ENCODE measurements around the gene EIF4E3. TPM values are rescaled to one million over a fixed set of nuclear protein-coding genes. Genes with fewer than 3 reads are reported as not detected.

The EIF4E3 gene
- polyA plus RNA-seq, 6 donors from 2014 or later: 2.1 to 5.1 (median 3.1) TPM

DNA sequence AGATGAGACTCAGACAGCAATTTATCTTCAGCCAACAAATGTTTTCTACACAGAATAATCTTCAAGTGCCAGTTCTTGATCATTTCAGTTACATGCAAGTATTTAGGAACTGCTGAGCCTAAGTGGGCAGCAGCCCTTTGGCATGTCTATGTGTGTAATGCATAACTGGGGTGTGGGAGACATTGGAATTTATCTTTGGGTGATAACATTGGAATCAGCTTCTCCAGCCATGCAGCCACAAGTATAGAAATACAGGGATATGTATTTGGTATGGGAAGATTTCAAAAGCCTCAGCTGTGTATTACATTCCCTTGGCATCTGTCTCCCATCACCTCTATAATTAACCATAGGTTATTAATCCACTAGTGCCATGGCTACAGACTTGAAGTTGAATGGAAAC is 78.2 kb downstream of the EIF4E3 start:
- DNase-seq (no peak), ATAC-seq (ENCODE audit: low read depth in 2 of 2) (no peak)
- Mint-ChIP-seq H3K36me3 (no peaks in the 10 kb centered on the region), H3K4me3 (no peak overlapping the region), H3K27ac (no peak overlapping the region), H3K9me3 (no peaks in the 10 kb centered on the region), H3K27me3 (peaks cover 0 to 11% (median 8%) of the 10 kb centered on the region in 3 donors), H3K4me1 (no peaks in the 10 kb centered on the region)

DNA sequence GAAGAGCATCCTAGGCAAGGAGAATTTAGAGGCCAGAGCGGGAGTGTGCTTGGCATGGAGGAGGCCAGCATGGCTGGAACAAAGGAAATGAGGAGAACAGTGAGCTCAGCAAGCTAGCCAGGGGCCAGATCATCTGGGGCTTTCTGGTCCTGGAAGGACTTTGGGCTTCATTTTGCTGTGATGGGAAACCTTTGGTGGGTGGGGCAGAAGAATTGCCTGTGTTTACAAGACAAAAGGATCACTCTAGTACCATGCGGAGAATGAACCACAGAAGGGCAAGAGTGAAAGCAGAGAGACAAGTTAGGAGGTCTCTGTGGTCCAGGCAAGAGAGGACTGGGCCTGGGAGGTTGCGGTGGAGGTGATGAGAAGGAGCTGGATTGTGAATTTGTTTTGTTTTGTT is 80.1 kb downstream of the EIF4E3 start:
- H3K4me3 Mint-ChIP-seq: no peak overlapping the region

DNA sequence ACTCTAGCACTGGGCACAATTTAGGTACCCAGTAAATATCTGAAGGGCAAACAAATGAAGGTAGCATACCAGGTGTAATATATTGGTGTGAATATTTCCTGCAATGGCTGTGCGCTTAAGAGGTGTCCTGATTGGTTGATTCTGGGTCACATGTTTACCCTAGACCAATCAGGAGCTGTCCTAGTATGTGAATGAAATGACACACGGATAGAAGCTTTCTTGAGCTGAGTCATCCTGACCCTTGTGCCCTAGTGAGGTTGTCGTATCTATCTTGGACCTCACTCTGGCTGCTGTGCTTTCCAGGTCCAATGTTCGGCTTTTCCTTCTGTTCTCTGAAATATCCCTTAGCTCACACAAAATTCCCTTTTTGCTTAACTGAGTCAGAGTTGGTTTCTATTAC is 83.5 kb downstream of the EIF4E3 start:
- no peak for DNase-seq
- H3K27ac Mint-ChIP-seq: peak overlapping the region in 1 of 6 donors; percentile 58
- H3K27me3 Mint-ChIP-seq: peaks cover 0 to 4% (median 0%) of the 10 kb centered on the region in 3 donors
- no peaks in the 10 kb centered on the region for H3K4me1 Mint-ChIP-seq
- H3K36me3 Mint-ChIP-seq: no peaks in the 10 kb centered on the region
- H3K4me3 Mint-ChIP-seq: no peak overlapping the region
- ATAC-seq (ENCODE audit: low read depth in 2 of 2): no peak
- no peaks in the 10 kb centered on the region for H3K9me3 Mint-ChIP-seq

More for the DNA sequence above, 80.1 kb downstream of the EIF4E3 start:
- Mint-ChIP-seq H3K27ac (peak overlapping the region in 1 of 6 donors; percentile 34), H3K36me3 (no peaks in the 10 kb centered on the region), H3K4me1 (no peaks in the 10 kb centered on the region), H3K27me3 (peaks cover 0 to 11% (median 8%) of the 10 kb centered on the region in 3 donors), H3K9me3 (no peaks in the 10 kb centered on the region)
- ATAC-seq (ENCODE audit: low read depth in 2 of 2): no peak
- DNase-seq: no peak

DNA sequence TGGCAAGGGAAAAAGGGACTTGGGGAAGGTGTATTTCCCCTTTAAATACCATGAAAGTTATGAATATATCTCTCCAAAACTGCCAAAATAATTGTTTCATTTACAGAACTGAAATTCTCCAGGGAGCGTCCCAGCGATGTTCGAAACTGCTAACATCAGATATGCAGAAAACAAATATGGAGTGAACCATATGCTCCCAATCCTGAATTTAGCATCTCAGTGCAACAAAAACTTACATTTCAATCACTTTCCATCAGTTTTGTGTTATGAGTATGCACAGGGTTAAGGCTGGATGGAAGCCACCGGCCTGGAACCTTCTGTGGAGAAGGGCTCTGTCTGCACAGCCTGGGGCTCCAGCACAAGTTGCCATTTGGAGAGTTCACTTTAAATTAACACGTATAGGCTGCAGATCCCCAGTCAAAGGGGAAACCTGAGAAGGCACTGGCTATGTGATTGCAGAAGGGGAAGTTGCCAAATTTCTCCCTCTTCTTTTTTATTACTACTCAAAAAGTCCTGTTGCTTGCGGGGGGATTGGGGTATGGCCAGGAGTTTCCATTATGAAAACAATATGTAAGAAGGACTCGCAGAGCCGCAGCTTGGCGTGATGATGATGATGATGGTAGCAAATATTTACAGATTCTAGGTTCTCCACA is 84.7 kb downstream of the EIF4E3 start:
- Mint-ChIP-seq H3K4me3 (no peak overlapping the region), H3K27me3 (peaks cover 0 to 4% (median 0%) of the 10 kb centered on the region in 3 donors), H3K36me3 (no peaks in the 10 kb centered on the region), H3K9me3 (no peaks in the 10 kb centered on the region), H3K27ac (no peak overlapping the region), H3K4me1 (no peaks in the 10 kb centered on the region)
- DNase-seq (no peak), ATAC-seq (ENCODE audit: low read depth in 2 of 2) (no peak)

DNA sequence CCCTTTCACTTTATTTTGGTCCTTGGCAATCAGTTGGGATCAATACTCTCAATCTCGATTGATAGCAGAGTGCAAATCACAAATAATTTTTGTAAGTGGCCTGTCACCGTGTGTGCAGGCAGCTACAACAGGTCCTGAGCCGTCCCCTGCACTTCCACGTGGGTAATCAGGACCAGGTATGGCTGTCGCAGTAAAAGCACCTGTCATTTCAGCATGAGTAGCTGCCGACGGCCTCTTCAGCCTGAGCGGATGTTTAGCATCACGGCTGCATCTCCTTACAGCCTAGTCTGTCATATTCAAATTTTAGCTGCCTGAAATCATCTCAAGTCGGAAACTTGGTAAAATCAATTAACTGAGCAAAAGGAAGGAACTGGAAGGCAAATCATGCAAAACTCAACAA is 88.7 kb downstream of the EIF4E3 start:
- peaks cover 0 to 1% (median 0%) of the 10 kb centered on the region in 7 donors for H3K9me3 Mint-ChIP-seq
- H3K27me3 Mint-ChIP-seq: no peaks in the 10 kb centered on the region
- no peak overlapping the region for H3K27ac Mint-ChIP-seq
- ATAC-seq (ENCODE audit: low read depth in 2 of 2): no peak
- no peak overlapping the region for H3K4me3 Mint-ChIP-seq
- H3K4me1 Mint-ChIP-seq: no peaks in the 10 kb centered on the region
- no peak for DNase-seq
- H3K36me3 Mint-ChIP-seq: no peaks in the 10 kb centered on the region

DNA sequence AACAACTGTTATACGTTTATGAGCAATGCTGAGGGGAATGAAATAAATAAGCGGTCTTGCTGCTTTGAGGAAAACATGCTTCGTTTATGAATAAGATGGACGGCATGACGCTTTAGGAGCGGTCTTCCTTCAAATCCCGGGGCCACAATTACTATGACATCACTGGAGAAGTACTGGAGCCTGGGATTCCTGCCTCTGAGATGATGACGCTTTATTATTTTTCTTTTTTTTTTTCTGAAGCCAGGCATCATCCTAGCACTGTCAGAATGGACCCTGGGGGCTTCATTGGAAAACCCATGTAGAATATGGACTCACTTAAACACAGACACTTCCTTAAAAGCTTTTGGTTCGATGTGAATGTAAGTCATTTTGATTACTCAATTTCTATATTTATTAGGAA is 89.2 kb downstream of the EIF4E3 start:
- no peak for DNase-seq
- peaks cover 0 to 1% (median 0%) of the 10 kb centered on the region in 7 donors for H3K9me3 Mint-ChIP-seq
- H3K36me3 Mint-ChIP-seq: no peaks in the 10 kb centered on the region

DNA sequence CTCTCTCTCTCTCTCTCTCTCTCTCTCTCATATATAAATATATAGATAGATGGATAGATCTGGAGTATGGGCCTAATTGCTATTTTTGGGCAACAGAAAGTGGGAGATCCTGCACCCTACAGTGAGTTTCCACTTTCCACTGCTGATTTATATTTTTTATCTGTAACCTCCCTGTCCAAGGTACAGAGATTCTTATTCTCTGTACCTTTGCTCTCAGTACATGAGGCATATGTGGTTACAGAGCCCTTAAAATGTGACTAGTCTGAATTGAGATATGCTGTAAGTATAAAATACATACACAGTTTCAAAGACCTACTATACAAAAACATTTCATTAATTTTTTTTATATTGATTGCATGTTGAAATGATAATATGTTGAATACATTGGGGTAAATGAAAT is 90.5 kb downstream of the EIF4E3 start:
- DNase-seq (no peak), ATAC-seq (ENCODE audit: low read depth in 2 of 2) (no peak)
- peaks cover 0 to 5% (median 5%) of the 10 kb centered on the region in 3 donors for H3K4me1 Mint-ChIP-seq
- H3K36me3 Mint-ChIP-seq: no peaks in the 10 kb centered on the region
- no peaks in the 10 kb centered on the region for H3K27me3 Mint-ChIP-seq
- H3K4me3 Mint-ChIP-seq: no peak overlapping the region
- no peak overlapping the region for H3K27ac Mint-ChIP-seq
- peaks cover 0 to 1% (median 0%) of the 10 kb centered on the region in 7 donors for H3K9me3 Mint-ChIP-seq

More for the DNA sequence above, 89.2 kb downstream of the EIF4E3 start:
- Mint-ChIP-seq H3K27ac (no peak overlapping the region), H3K4me3 (no peak overlapping the region), H3K4me1 (no peaks in the 10 kb centered on the region), H3K27me3 (no peaks in the 10 kb centered on the region)
- no peak for ATAC-seq (ENCODE audit: low read depth in 2 of 2)

DNA sequence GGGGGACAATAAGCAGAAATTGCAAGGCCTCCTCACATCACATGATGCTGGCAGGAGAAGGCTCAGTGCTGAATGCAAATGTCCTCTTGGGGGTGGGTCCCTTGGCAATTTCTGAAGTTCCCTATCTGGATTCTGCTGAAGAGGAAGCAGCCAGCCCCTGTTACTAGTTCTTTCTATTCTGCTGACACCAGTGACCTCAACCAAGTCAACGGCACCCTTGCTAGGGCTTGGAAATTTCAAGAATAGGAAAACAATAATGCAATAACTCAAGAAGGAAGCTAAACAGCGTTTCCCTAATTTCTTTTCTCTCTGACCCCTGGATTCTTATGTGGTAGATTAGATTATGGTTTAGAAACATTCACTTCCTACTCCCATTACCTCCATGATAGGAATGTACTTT is 95.5 kb downstream of the EIF4E3 start:
- DNase-seq (peak; percentile 19), ATAC-seq (ENCODE audit: low read depth in 2 of 2) (peak; percentile 71 to 93)
- Mint-ChIP-seq H3K36me3 (no peaks in the 10 kb centered on the region), H3K27me3 (no peaks in the 10 kb centered on the region), H3K27ac (peak overlapping the region in 1 of 6 donors; percentile 21), H3K9me3 (peaks cover 0 to 4% (median 0%) of the 10 kb centered on the region in 7 donors), H3K4me1 (peaks cover 0 to 11% (median 9%) of the 10 kb centered on the region in 3 donors), H3K4me3 (peak overlapping the region in 1 of 8 donors; percentile 21)

DNA sequence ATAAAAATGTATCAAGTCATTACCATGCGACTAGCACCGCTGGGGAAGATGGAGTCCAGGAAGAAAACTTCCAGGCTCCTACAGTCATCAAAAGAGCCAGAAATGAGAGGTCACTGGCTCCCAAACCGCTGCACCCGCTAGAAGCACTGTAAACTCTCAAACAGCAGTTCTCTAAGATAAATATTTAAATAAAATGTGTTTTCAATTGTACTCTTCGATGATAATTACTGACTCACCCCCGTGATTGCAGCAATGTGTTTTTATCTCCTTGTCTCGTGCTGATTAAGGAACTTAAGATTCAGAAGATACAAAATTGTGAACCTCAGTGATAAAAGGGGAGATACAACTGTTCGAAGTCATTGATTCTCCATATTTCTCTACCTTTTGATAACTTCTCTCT is 95.9 kb downstream of the EIF4E3 start:
- Mint-ChIP-seq H3K27ac (peak overlapping the region in 2 of 6 donors; percentile 21 to 54), H3K4me1 (peaks cover 0 to 11% (median 9%) of the 10 kb centered on the region in 3 donors), H3K9me3 (peaks cover 0 to 4% (median 0%) of the 10 kb centered on the region in 7 donors), H3K27me3 (no peaks in the 10 kb centered on the region), H3K4me3 (peak overlapping the region in 1 of 8 donors; percentile 21), H3K36me3 (no peaks in the 10 kb centered on the region)
- DNase-seq (no peak), ATAC-seq (ENCODE audit: low read depth in 2 of 2) (no peak)

DNA sequence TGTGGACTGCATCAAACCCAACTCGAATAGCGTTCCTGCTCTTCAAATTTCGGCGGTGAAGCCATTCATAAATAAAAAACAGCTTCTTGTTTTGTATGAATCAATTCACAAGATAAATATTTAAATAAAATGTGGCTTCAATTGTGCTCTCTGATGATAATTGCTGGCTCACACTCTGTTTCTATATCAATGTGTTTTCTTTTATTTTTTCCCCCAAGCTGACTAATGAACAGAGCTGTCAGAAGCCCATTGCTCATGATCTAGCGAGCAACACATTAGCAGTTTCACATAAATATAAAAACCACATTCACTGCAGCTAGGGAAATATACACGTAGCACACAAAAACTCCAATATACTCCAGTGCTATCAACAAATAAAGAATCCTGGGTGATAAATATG is 96.7 kb downstream of the EIF4E3 start:
- no peak for ATAC-seq (ENCODE audit: low read depth in 2 of 2)

DNA sequence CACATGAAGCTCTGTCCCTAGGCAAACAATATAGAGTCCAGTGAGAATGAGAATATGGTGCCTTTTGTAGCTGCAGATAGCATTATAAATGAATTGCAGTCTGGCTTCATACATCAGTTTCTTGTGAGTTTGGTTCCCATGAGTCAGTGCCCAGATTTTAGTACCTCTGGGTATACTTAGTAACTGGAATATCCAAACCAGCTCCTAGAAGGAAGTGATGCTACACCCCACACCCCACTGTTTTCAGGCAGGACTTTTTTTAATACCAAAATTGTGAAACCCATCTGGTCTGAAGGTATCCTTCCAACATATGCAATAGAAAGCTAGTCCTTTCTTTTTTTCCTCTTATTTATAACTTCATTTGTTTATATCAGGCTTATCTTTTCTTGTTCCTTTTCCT is 99.5 kb downstream of the EIF4E3 start:
- Mint-ChIP-seq H3K9me3 (peaks cover 0 to 4% (median 0%) of the 10 kb centered on the region in 7 donors), H3K27me3 (peaks cover 0 to 3% (median 0%) of the 10 kb centered on the region in 3 donors), H3K4me3 (no peak overlapping the region), H3K4me1 (peaks cover 0 to 11% (median 9%) of the 10 kb centered on the region in 3 donors), H3K36me3 (no peaks in the 10 kb centered on the region), H3K27ac (no peak overlapping the region)
- DNase-seq (no peak), ATAC-seq (ENCODE audit: low read depth in 2 of 2) (no peak)

More for the DNA sequence above, 96.7 kb downstream of the EIF4E3 start:
- no peak for DNase-seq
- Mint-ChIP-seq H3K4me1 (peaks cover 0 to 11% (median 9%) of the 10 kb centered on the region in 3 donors), H3K4me3 (no peak overlapping the region), H3K36me3 (no peaks in the 10 kb centered on the region), H3K9me3 (peaks cover 0 to 4% (median 0%) of the 10 kb centered on the region in 7 donors), H3K27me3 (no peaks in the 10 kb centered on the region), H3K27ac (peak overlapping the region in 1 of 6 donors; percentile 55)

Other genes starting within 250 kb of the EIF4E3 start
- gene FOXP1, start 141.7 kb downstream of the EIF4E3 start, polyA plus RNA-seq (ENCODE audit: low read depth in 6 of 6): 100 to 1,000 TPM; 441 to 620 (median 523) TPM
- under 1 TPM in 1 of 6 donors, not detected in 5; 0.13 TPM for gene GPR27, start 28.5 kb upstream of the EIF4E3 start, polyA plus RNA-seq (ENCODE audit: low read depth in 6 of 6)
- under 1 TPM in 3 of 6 donors, not detected in 3; 0.40 to 0.55 (median 0.49) TPM for gene PROK2, start 59.7 kb upstream of the EIF4E3 start, polyA plus RNA-seq (ENCODE audit: low read depth in 6 of 6)

Measured in naive B cell (primary cell).